GM18505 (cell line): ENCODE measurements around the gene ABCB6.
A peak's percentile ranks its signal among the peaks of the same experiment; 100 is the strongest.

Experiments used
- ATAC-seq: cut with Tn5 transposase; IDR thresholded peaks from one replicate; pipeline ENCODE4 v1.9.1; 2021; ENCODE audit not compliant: unreplicated experiment
- POLR2A ChIP-seq: IDR thresholded peaks from 4 replicates; pipeline ENCODE4 v1.6.1; 2011; ENCODE audit warnings: borderline replicate concordance; ENCODE audit not compliant: insufficient read depth, insufficient read length; ENCODE audit errors: extremely low read depth

ABCB6 gene

DNA sequence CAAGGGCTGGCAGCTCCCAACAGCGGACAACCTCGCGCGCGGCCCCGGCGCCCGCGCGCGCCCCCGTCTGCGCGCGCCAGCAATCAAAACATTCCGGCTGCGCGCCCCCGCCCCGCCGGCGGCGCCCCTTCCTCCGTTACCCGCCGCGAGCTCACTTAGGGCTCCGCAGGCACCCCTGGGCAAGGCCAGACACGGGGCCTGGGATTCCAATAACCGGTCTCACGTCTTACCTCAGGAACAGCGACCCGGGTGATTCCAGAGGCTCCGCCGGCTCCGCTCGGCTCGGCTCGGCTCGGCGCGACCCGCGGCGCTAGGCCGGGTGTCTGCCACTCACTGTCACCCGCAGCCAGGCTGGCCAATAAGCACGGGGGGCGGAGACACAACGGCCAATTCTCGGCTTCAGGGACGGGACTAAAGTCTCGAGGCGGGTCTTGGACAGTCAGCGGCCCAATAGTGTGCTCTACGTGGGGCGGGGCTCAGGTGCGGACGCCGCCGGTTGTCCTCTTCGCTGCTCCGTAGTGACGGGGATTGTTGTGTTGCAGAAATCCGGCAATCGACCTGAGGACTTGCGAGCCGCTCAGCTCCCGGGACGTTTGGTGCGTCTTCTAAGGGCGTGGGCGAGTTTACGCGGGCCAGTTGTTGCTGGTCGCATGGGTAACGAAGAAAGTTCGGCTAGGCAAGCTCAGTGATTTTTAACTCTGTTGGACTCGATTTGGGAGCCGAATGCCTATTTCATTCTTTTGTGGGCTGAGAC is 10.7 kb upstream of the ABCB6 start, which contains the start of the genes ANKZF1 and ATG9A:
TSS of gene ANKZF1 (plus strand) at position 502 of the 754 bp plus-strand sequence. CDS start 452 bp downstream, outside the sequence.
TSS of gene ATG9A (minus strand) at position 332 of the 754 bp plus-strand sequence. CDS start 1,612 bp downstream, outside the sequence.
- ATAC-seq = peak; percentile 96
- peak; percentile 84 for TF ChIP-seq POLR2A

- no peak for TF ChIP-seq POLR2A
- ATAC-seq = no peak
These were observed 10.2 kb upstream of the ABCB6 start for GRCh38 chr2:219228911-219229304.

- no peak for ATAC-seq
These were observed 9.5 kb upstream of the ABCB6 start for GRCh38 chr2:219228041-219228910.

DNA sequence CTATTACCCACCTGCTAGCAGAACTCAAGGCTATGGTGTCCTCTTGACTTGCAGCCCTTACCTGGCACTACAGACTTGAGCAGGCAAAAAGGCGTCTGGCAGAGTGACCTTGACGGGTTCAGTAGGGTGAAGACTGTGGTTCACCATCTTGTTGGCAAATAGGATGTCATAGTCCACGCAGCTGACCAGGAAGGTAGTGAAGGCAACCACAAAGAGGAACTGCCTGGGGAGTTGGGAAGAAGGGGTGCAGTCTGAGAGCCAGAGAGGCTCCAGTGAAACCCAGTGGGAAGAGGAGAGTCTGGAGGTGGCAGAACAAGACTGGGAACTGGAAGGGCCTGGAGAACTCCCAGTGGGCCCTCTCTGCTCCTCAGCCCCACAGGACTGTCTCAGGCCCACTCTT is 6.6 kb upstream of the ABCB6 start:
- ATAC-seq = no peak
- no peak for TF ChIP-seq POLR2A

More at GRCh38 chr2:219228041-219228910, 9.5 kb upstream of the ABCB6 start:
- TF ChIP-seq POLR2A = no peak

GRCh38 chr2:219223831-219224610 is 5.3 kb upstream of the ABCB6 start:
- TF ChIP-seq POLR2A = no peak
- ATAC-seq = no peak

DNA sequence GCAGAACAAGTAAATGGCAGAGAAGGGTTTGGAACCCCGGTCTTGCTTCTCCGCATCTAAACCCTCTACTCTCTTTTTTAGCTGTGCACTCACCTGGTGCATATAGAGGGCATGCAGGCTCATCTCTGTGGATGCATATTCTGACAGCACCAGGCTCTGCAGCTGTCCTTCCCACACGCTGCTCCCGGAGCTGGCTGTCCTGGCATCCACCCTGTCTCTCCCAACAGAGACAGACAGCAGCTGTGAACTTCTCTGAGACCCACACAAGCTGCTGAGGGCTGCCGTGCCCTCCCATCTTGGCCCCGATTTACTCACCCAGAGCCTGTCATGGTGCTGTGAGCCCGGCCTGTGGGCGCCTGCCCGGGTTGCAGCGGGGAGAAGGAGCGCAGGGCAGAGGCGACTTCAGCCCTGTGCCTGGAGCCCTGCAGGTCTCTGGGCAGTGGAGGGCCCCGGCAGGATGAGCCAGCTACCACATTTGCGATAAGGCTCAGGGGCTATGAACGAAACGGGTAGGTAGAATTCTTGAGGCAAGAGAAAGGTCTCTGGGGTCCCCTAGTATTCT is 3.3 kb upstream of the ABCB6 start:
- no peak for ATAC-seq
- TF ChIP-seq POLR2A = no peak

DNA sequence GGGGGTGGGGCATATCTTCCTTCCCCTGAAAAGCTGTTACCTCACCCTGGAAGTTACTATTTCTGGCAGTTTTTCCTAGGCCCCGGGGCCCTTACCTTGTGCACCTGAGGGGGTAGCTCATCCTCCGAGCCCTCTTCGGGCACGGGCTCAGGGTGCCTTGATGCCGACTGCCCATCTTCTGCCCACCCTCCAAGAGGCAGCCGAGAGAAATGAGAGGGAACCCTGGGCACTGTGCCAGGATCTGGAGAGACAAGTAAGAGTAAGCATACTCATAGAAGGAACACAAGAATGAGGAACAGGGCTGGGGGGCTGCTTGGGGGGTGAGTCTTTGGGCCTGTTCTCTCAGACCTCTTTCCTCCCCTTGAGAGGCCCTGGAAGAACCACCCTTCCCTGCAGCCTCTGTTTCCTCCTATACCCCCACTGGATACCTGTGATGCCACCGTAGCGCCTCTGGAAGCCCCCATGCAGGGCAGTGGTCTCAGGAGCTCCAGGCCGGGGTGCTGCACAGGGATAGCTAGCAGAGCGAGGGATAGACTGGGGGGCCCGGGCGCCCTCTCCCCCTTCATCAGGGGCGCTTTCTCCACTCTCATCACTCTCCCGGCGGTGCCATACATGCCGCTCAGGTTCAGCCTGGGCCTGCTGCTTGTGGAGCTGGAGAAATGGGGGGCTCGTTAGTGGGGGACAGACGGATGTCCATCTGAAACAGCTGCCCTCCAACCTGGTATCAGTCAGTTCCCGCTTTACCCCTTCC is 2.1 kb upstream of the ABCB6 start:
- ATAC-seq = no peak
- TF ChIP-seq POLR2A = no peak

DNA sequence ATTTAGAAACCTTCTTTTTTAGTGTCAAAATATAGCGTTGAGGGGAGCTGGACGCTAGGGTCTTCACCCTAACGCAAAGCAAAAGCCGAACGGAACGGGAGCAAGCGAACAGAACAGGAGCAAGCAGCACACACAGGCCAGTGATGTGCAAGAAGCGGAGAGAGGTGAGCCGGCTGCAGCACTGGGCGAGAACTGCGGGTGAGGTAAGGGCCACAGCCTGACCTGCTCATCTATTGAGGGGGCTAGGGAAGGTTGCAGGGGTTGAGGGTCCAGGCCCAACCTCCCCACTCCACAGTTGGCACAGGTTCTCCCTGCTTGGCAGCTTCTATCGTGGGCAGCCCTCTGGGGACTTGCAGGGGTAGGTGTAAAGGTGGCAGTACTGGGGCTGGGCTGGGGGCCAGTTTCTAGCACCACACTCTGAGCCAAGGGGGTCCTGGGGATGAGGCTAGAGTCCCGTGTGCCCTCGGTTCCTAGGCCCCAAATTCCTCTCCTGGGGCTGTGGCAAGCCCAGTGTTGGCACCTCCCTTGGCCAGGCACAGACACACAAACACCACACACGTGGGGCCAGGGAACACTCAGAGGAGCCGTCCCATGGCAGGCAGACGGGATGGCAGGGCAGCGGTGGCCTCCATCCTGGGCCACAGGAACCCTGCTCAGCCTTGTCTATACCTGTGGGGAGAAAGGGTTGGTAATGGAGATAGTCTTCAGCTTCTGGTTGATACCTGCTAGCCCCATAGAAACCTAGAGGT is 1.2 kb upstream of the ABCB6 start:
- no peak for ATAC-seq

DNA sequence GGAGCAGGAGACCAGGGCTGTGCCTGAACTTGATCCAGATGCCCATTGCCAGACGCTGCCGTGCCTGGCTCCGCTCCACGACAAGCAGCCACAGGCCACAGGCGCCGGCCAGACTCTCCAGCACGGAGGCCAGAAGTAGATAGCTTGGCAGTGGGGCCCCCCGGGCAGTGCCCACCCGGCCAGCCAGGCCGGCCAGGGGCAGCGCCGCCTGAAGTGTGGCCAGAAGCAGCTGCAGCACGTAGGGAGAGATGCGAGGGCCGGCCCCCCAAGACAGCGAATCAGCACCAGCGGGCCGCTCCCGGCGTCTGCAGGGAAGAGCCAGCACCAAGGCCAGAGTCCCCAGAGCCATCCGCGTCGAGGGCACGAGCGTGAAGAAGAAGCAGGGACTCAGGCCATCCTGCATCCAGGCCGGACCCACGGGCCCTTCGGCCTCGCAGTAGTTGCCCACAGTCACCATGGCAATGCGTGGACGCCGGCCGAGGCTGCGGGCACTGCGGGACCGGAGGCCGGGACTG is 484 bp downstream of the ABCB6 start:
- ATAC-seq = peak; percentile 22

More for the DNA sequence above, 1.2 kb upstream of the ABCB6 start:
- TF ChIP-seq POLR2A = no peak

DNA sequence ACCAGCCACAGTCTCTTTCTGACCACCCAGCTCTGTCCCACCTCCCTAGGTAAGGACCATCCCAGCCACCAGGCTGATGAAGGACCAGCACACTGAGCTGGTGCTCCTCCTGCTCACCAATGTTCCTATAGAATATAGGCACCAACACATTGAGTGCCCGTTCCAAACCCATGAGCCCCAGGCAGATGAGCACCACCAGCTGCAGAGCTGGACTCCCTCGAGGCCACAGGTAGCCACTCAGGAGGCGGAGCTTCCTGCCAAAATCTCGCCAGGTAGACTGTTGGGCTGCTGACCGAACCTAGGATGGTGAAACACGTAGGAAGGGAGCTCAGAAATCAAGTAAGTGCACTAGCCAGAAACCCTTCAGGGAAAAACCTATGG is 2.2 kb downstream of the ABCB6 start:
- no peak for TF ChIP-seq POLR2A
- ATAC-seq = no peak

More for the DNA sequence above, 484 bp downstream of the ABCB6 start:
- TF ChIP-seq POLR2A = no peak

DNA sequence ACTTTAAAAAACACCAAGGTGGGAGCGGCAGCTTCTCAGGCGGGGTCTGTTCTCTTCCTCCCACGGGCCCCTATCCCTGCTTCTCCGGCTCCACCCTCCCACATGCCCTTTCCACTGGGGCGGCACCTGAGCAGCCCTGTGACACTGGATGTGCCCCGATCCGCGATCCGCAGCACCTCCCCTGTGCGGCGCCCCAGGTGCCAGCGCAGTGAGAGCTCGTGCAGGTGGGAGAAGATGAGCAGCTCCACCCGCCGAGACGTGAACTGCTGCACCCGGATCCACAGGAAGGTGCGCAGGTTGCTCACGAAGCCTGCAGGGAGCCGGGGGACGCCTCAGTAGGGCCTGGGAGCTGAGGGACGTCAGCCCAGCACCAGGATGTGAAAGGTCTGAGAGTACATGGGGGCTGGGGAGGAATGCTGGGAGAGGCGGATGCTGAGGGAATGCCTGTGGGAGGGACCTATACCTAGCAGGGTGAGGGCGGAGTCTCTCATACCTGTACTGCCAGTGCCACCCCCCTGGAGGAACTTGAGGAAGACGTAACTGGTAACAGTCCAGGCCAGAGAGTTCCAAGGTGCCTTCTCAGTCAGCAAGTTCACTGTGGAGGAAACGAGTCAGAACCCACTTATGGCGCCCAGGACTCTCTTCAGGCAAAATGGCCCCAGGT is 2.8 kb downstream of the ABCB6 start:
- no peak for TF ChIP-seq POLR2A
- ATAC-seq = no peak
